Measurements from ENCODE around the gene NHERF1.

DNA sequence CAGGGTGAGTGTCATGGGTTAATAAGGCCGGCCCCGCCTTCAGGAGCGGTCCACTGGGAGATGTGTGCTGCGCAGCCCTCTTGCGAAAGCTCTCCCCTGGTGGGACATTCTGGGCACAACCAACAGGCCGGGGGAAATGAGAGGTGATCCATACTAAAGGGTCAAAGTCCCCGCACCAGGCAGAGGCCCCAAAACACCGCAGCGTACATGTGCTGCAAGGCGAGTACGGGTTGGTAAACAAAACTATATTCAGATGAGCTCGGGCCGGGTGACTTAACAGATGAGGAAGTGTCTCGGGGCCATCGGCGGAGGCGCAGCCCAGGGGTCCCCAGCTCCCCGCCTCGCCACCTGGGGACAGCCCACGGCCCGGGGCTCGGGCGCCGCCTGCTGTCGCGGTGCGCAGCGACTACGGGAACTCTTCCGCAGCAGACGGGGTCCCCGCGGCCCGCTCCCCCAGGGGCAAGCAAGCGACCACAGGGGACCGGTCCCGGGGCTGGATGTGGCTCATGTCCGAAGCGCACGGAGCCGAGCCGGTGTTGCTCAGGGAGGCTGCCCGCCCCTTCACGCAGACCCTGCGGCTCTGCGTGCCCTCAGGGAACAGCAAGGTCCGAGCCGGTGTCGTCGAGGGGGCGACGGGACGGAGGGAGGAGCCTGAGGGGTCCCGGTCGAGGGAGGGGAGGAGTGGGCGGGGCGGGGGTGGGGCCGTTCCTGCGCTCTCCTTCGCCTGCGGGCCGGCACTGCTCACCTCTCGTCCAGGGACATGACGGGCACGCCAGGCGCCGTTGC lies 11.7 kb upstream of the NHERF1 start, which contains the start of gene RAB37:
- TF ChIP-seq POLR2AphosphoS5 (IDR thresholded peaks at IDR 0.05) (no peak), POLR2A (IDR thresholded peaks at IDR 0.05) (no peak)
- TF ChIP-seq, protein P1, sequence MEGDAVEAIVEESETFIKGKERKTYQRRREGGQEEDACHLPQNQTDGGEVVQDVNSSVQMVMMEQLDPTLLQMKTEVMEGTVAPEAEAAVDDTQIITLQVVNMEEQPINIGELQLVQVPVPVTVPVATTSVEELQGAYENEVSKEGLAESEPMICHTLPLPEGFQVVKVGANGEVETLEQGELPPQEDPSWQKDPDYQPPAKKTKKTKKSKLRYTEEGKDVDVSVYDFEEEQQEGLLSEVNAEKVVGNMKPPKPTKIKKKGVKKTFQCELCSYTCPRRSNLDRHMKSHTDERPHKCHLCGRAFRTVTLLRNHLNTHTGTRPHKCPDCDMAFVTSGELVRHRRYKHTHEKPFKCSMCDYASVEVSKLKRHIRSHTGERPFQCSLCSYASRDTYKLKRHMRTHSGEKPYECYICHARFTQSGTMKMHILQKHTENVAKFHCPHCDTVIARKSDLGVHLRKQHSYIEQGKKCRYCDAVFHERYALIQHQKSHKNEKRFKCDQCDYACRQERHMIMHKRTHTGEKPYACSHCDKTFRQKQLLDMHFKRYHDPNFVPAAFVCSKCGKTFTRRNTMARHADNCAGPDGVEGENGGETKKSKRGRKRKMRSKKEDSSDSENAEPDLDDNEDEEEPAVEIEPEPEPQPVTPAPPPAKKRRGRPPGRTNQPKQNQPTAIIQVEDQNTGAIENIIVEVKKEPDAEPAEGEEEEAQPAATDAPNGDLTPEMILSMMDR (IDR thresholded peaks at IDR 0.05) = peak in 1 of 2 donors; percentile 33

Measured in suprapubic skin (tissue), 4 donors.